HFF-Myc (cell line): ENCODE measurements around the gene TMEM174.

Experiments used
- DNase-seq: peaks from one replicate; pipeline ENCODE4 v3.0.0-alpha.2; 2011; ENCODE audit warnings: low read depth; ENCODE audit errors: extremely low read depth
- H3K4me3 ChIP-seq: replicated peaks from 2 replicates; pipeline ENCODE4 v1.5.1; 2011; ENCODE audit warnings: low read depth, mild to moderate bottlenecking, control low read depth, low read length
- TF ChIP-seq, protein P1 (sequence below): IDR thresholded peaks from 2 replicates; pipeline ENCODE4 v1.5.1; 2012; ENCODE audit warnings: mild to moderate bottlenecking, low read depth, low read length, control low read depth; ENCODE audit errors: missing control alignments

Gene TMEM174

DNA sequence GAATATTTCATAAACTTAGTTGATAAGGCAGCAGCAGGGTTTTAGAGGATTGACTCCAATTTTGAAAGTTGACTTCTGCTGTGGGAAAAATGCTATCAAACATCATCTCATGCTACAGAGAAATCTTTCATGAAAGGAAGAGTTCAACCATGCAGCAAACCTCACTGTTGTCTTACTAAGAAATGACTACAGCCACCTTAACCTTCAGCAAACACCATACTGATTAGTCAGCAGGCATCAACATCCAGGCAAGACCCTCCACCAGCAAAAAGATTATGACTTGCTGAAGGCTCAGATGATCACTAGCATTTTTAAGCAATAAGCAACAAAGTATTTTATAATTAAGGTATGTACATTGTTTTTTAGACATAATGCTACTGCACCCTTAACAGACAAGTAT is 7.6 kb downstream of the TMEM174 start:
- no peak for DNase-seq
- H3K4me3 ChIP-seq, result no peak overlapping the region
- TF ChIP-seq, protein P1, sequence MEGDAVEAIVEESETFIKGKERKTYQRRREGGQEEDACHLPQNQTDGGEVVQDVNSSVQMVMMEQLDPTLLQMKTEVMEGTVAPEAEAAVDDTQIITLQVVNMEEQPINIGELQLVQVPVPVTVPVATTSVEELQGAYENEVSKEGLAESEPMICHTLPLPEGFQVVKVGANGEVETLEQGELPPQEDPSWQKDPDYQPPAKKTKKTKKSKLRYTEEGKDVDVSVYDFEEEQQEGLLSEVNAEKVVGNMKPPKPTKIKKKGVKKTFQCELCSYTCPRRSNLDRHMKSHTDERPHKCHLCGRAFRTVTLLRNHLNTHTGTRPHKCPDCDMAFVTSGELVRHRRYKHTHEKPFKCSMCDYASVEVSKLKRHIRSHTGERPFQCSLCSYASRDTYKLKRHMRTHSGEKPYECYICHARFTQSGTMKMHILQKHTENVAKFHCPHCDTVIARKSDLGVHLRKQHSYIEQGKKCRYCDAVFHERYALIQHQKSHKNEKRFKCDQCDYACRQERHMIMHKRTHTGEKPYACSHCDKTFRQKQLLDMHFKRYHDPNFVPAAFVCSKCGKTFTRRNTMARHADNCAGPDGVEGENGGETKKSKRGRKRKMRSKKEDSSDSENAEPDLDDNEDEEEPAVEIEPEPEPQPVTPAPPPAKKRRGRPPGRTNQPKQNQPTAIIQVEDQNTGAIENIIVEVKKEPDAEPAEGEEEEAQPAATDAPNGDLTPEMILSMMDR, result no peak

DNA sequence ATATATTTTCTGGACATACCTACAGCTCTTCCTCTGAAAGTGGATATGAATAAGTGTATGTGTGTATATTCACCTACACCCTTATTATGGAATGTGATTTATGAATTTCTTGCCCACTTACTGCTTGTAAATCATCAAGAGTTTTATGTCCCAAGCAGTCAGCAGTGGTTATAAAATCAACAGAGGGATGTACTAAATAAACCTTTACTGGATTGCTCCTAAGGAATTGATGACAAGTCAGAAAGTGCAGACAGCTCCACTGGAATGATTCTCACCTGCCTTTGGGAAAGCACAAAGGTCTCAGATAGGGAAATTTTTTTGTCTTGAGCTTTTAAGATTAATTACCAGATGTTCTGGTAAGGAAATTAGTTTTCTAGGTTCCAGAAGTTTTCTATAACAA is 9.3 kb downstream of the TMEM174 start:
- H3K4me3 ChIP-seq, result no peak overlapping the region
- TF ChIP-seq, protein P1, result no peak
- DNase-seq, result no peak

DNA sequence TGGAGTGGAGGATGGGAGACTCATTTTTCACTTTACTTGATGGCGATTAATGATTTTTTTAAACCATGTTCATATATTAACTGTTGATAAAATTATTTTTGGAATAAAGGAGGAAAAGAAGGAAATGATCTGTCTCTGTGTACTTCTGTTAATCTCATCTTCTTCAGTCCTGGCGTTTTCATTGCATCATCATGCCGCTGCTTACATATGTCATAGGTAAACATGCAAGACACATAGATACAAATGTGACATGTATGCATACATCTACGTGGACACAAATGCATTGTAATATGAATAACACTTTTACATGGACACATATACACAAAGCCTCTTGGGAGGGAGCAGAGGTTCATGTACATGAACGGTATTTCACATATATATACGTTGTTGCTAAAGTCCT is 10.0 kb downstream of the TMEM174 start:
- H3K4me3 ChIP-seq, result no peak overlapping the region
- no peak for DNase-seq
- TF ChIP-seq, protein P1, result no peak

DNA sequence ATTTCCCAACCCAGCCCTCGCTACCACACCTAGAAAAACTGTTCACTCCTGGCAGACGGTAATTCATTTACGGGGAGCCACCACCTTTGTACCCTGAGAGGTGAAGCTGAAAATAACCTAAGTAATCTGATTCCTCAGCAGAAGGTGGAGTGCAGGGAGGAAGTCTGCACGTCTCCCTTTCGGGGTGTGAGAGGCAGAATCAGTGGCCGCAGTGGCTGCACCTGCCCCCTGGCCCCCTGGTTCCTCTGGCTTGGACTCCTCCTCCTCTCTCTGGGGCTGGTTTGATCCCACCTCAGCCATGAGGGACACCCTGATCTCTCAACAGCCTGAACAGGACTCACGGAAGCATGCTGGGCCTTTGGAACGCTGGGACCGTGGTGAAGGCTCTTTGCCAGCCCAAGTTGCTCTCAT is 10.5 kb downstream of the TMEM174 start:
- H3K4me3 ChIP-seq, result no peak overlapping the region
- no peak for DNase-seq
- TF ChIP-seq, protein P1, result no peak

DNA sequence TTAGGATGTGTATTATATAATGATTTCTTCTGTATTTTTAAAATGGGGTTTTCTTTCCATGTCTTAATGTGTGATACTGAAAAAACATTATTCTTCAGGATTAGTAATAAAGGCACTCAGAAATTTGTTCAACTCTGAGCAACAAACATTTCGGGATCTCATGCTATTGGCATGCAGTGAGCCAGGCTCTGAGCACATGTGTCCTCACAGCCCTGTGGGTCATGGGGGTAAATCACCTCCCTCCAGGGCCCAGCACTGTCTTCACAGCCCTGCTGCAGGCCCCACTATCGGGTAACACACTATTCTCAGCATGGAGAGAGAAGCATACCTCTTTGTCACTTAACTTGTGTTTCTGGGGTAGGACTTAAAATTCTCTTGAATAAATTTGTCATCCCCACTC is 14.0 kb downstream of the TMEM174 start:
- no peak for DNase-seq
- TF ChIP-seq, protein P1, result no peak
- H3K4me3 ChIP-seq, result no peak overlapping the region

DNA sequence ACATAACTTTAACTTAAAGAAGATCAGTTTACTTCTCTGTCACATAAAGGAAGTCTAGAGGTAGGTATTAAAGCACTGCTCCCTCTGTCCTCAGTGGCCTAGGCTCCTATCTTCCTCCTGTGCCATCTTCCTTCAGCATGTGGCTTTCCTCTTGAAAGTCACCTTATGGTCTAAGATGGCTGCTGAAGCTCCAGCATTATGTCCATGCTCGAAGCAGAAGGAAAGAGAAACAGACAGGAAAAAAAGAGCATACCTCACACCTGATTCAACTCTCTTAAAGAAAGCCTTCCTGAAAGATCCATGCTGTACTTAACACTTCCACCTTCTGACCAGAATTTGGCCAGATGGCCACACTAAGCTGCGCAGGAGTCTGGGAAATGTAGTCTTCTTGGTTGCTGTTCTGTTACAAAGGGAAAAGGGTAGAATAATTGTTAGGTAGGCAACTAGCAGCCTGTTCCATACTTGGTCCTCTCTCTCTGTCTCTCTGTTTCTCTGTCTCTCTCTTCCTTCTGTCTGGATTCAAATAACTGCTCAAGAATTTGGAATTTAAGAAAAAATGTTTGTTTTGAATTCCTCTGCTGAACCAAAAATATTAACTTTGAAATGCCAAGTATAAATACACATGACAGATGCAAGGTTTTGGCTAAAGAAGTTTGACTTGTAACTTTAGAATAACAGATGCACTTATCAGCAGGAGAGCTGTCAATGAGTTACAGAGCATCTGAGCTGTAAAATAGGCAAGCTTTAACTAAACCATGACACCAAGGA is 16.0 kb downstream of the TMEM174 start:
- H3K4me3 ChIP-seq, result no peak overlapping the region
- TF ChIP-seq, protein P1, result no peak
- no peak for DNase-seq
